K562 (cell line): ENCODE results near the gene ALG14. TPM values are rescaled to one million over a fixed set of nuclear protein-coding genes. Genes with fewer than 3 reads are reported as not detected.

Source experiments
- ATAC-seq: fragments of 200-7000 bp; cut with Tn5 transposase; 3 replicates; pipeline ENCODE4 v1.9.1; 2020; ENCODE audit warnings: moderate library complexity
- BruUV-seq: library from RNA; stranded (reverse); fragments of 400-500 nt; replicated peaks from 2 replicates; lab custom pipeline; 2021; lab: Mats Ljungman, UMichigan
- CTCF ChIA-PET: fragments of 300-600 bp; formaldehyde crosslinking; extraction: SDS; loops from one replicate; lab custom pipeline; 2021; ENCODE audit warnings: low intra/inter-chr PET ratio; lab: Yijun Ruan, JAX
- POLR2A ChIA-PET: fragments of 300-600, 350-650 bp; sonication (Branson Sonifier 250); formaldehyde crosslinking; extraction: SDS; loops from one replicate; lab custom pipeline; 2021; ENCODE audit warnings: antibody characterized with exemption, inconsistent platforms; lab: Yijun Ruan, JAX
- DNase-seq, 4 experiments: peaks; one replicate each; pipeline versions ENCODE4 v3.0.0 to v3.0.0-alpha.2; 2011 to 2018; ENCODE audit warnings: low spot score in 3 of 4, mixed read lengths in 3 of 4; ENCODE audit errors: extremely low read depth in 1 of 4
- FAIRE-seq: peaks from 2 replicates; lab custom pipeline; 2011; peaks lifted over from hg19 to GRCh38; lab: Jason Lieb, UNC
- H2AFZ ChIP-seq: 2 replicates; pipeline ENCODE4 v1.6.0; 2011; ENCODE audit warnings: low read depth, low read length, control low read depth, inconsistent platforms
- H3K27ac ChIP-seq: fragments of 200-600 bp; 3 replicates; pipeline ENCODE4 v1.8.0; 2011; ENCODE audit warnings: low read depth, mild to moderate bottlenecking, control low read depth, inconsistent platforms, low read length, moderate library complexity, mixed read lengths; ENCODE audit errors: extremely low read depth
- H3K27me3 ChIP-seq, 2 experiments: fragments of 300-600 bp in 1 of 2; 2 replicates in 1 of 2; 3 replicates in 1 of 2; pipeline versions ENCODE4 v1.6.0 to v1.8.0; 2011; ENCODE audit warnings: inconsistent platforms in 2 of 2, low read length in 2 of 2, mild to moderate bottlenecking in 1 of 2, mixed read lengths in 1 of 2, moderate library complexity in 1 of 2; ENCODE audit not compliant: control insufficient read depth in 2 of 2, insufficient read depth in 2 of 2
- H3K36me3 ChIP-seq: fragments of 300-600 bp; 3 replicates; pipeline ENCODE4 v1.8.0; 2011; ENCODE audit warnings: mild to moderate bottlenecking, low read length, inconsistent platforms; ENCODE audit not compliant: control insufficient read depth, insufficient read depth
- H3K4me1 ChIP-seq, 2 experiments: fragments of 200-600 bp in 1 of 2; replicated peaks in 1 of 2; 2 replicates in 1 of 2; 3 replicates in 1 of 2; pipeline versions ENCODE4 v1.5.1 to v1.8.0; 2011; ENCODE audit warnings: inconsistent platforms in 2 of 2, low read length in 2 of 2, mild to moderate bottlenecking in 1 of 2, mixed read lengths in 1 of 2, moderate library complexity in 1 of 2; ENCODE audit not compliant: control insufficient read depth in 2 of 2, insufficient read depth in 2 of 2
- H3K4me2 ChIP-seq: 2 replicates; pipeline ENCODE4 v1.6.1; 2011; ENCODE audit warnings: low read length, control low read depth, inconsistent platforms, mixed read lengths; ENCODE audit not compliant: insufficient read depth
- H3K4me3 ChIP-seq: fragments of 200-600 bp; sonication (generic), shearing (Covaris generic); 2 replicates; pipeline ENCODE4 v1.5.1; 2016; ENCODE audit warnings: control low read depth, inconsistent platforms
- H3K79me2 ChIP-seq: fragments of 200-600 bp; 3 replicates; pipeline ENCODE4 v1.8.0; 2011; ENCODE audit warnings: low read length, inconsistent platforms; ENCODE audit not compliant: control insufficient read depth, insufficient read depth
- H3K9ac ChIP-seq, 2 experiments: 2 replicates each; pipeline versions ENCODE4 v1.6.0 to v1.6.1; 2011; ENCODE audit warnings: low read depth in 2 of 2, low read length in 2 of 2, control low read depth in 1 of 2, inconsistent platforms in 1 of 2, mild to moderate bottlenecking in 1 of 2, mixed read lengths in 1 of 2; ENCODE audit not compliant: insufficient read depth in 1 of 2
- H3K9me1 ChIP-seq: one replicate; pipeline ENCODE4 v1.6.0; 2011; ENCODE audit warnings: inconsistent platforms, mild to moderate bottlenecking, low read length, moderate library complexity; ENCODE audit not compliant: control insufficient read depth, insufficient read depth
- H3K9me3 ChIP-seq: replicated peaks from 2 replicates; pipeline ENCODE4 v1.5.1; 2011; ENCODE audit warnings: low read depth, low read length, inconsistent platforms; ENCODE audit not compliant: control insufficient read depth, insufficient read depth
- H4K20me1 ChIP-seq: replicated peaks from 2 replicates; pipeline ENCODE4 v1.6.1; 2011; ENCODE audit warnings: low read length, inconsistent platforms, mixed read lengths; ENCODE audit not compliant: control insufficient read depth, insufficient read depth
- CBFA2T2 ChIP-seq: fragments of 450-650 bp; conservative IDR thresholded peaks from 2 replicates; pipeline ENCODE4 v1.6.1; 2017; ENCODE audit warnings: mild to moderate bottlenecking
- LARP7 ChIP-seq: fragments of 450-650 bp; IDR thresholded peaks from 2 replicates; pipeline ENCODE4 v1.6.1; 2016
- THRA ChIP-seq: fragments of 450-650 bp; IDR thresholded peaks from 2 replicates; pipeline ENCODE4 v1.6.1; 2017; ENCODE audit warnings: mild to moderate bottlenecking, moderate library complexity
- ZHX1 ChIP-seq: fragments of 150-350 bp; conservative IDR thresholded peaks from 2 replicates; pipeline ENCODE4 v1.6.1; 2014; ENCODE audit warnings: low read length
- WGBS: fragments of 100-300 bp; shearing (Covaris generic); methylation state at CpG from one replicate; pipeline ENCODE4 v1.1.6; 2016; ENCODE audit warnings: low coverage, mixed read lengths; ENCODE audit not compliant: insufficient coverage; ENCODE audit errors: missing lambda C conversion rate; 5-methylcytosine and 5-hydroxymethylcytosine counted together
- in situ Hi-C: fragments of 300-500 bp; cut with MboI; formaldehyde crosslinking; loops from 4 replicates; pipeline ENCODE4 v1.15.0; 2018; ENCODE audit warnings: inconsistent platforms, mixed read lengths
- intact Hi-C: fragments of 100-400 bp; cut with micrococcal nuclease; formaldehyde crosslinking; loops from 2 replicates; pipeline ENCODE4 v1.14.2; 2022
- polyA plus RNA-seq, 8 experiments: library from polyadenylated mRNA; depleted of rRNA in 4 of 8; stranded (reverse) in 5 of 8; unstranded in 3 of 8; fragments of >200 nt; fragmentation: Nextera tagmentation in 2 of 8; fragmentation: Illumina TruSeq in 1 of 8; extraction: Ambion mirVana in 2 of 8; extraction: Trizol in 1 of 8; gene quantifications; 2 replicates each; pipeline versions ENCODE4 v1.2.1 to v1.2.3, GENCODE V29; 2011 to 2014; ENCODE audit warnings: inconsistent platforms in 1 of 8, missing spikeins in 1 of 8
- total RNA-seq, 7 experiments: library from RNA; depleted of rRNA in 6 of 7; stranded (reverse); fragments of >200 nt in 6 of 7; fragmentation: Illumina TruSeq in 2 of 7; extraction: Trizol in 2 of 7; gene quantifications; 2 replicates each; pipeline versions ENCODE4 v1.2.1 to v1.2.3, GENCODE V29; 2011 to 2021; ENCODE audit warnings: low replicate concordance in 1 of 7

Gene ALG14
- total and polyA plus RNA-seq, 9 of the 15 experiments (the other 6 are each of a cell fraction or from before 2014, with no cell fraction given): 2.8 to 16.2 (median 4.9) TPM

GRCh38 chr1:94952539-94952938 lies 120.2 kb downstream of the ALG14 start:
- no peak overlapping the region for H3K9ac ChIP-seq
- no peaks in the 10 kb centered on the region for H3K4me1 ChIP-seq
- 0 out of 2 replicates have a peak, but pooled peaks cover 2% of the 10 kb centered on the region for H3K9me3 ChIP-seq
- in situ Hi-C loops: no loop called here
- no peaks in the 10 kb centered on the region for H3K79me2 ChIP-seq
- WGBS: 3% methylated on average over 5 of the region's 5 CpGs
- CTCF ChIA-PET: no interaction called here
- intact Hi-C loops: no loop called here
- FAIRE-seq (no peak), DNase-seq (no peak), ATAC-seq (no peak)
- peaks cover 2 to 3% of the 10 kb centered on the region in 2 experiments; a peak in 2 of 5 replicates for H3K27me3 ChIP-seq
- no peak for TF ChIP-seq ZHX1
- no peak for TF ChIP-seq CBFA2T2
- TF ChIP-seq LARP7: no peak
- no peak for TF ChIP-seq THRA
- no peak overlapping the region for H3K4me3 ChIP-seq
- POLR2A ChIA-PET: no interaction called here
- BruUV-seq: no TSS peak
- no peak overlapping the region for H2AFZ ChIP-seq
- no peak overlapping the region for H3K27ac ChIP-seq
- H3K36me3 ChIP-seq: no peaks in the 10 kb centered on the region
- no peak overlapping the region for H3K4me2 ChIP-seq
- no peaks in the 10 kb centered on the region for H3K9me1 ChIP-seq
- no peaks in the 10 kb centered on the region for H4K20me1 ChIP-seq
